H1 (cell line): ENCODE data around the gene TOP3A.

Experiments
- EZH2 ChIP-seq: fragments of 200-600 bp; sonication (generic); IDR thresholded peaks from 2 replicates; pipeline ENCODE4 v1.7.1; 2012; ENCODE audit warnings: low read depth, mild to moderate bottlenecking, moderate library complexity, low read length, inconsistent platforms; ENCODE audit not compliant: severe bottlenecking
- MAFK ChIP-seq: IDR thresholded peaks from 2 replicates; pipeline ENCODE4 v1.6.1; 2012; ENCODE audit warnings: low read depth, mild to moderate bottlenecking, improper control_type of control experiment, low read length

GRCh38 chr17:18234853-18235380 lies 79.9 kb downstream of the TOP3A start:
- TF ChIP-seq MAFK (no peak), EZH2 (no peak)
